Neural progenitor cell (in vitro differentiated cells): ENCODE measurements around the gene SNX14.

Experiments used
- CTCF ChIP-seq: fragments of 200-600 bp; sonication (generic); IDR thresholded peaks from 2 replicates; pipeline ENCODE4 v1.5.1; 2017; ENCODE audit warnings: antibody characterized with exemption, mild to moderate bottlenecking
- EZH2 ChIP-seq: fragments of 200-600 bp; sonication (generic); IDR thresholded peaks from 2 replicates; pipeline ENCODE4 v1.6.1; 2017; ENCODE audit warnings: antibody characterized with exemption, mild to moderate bottlenecking, moderate library complexity

DNA sequence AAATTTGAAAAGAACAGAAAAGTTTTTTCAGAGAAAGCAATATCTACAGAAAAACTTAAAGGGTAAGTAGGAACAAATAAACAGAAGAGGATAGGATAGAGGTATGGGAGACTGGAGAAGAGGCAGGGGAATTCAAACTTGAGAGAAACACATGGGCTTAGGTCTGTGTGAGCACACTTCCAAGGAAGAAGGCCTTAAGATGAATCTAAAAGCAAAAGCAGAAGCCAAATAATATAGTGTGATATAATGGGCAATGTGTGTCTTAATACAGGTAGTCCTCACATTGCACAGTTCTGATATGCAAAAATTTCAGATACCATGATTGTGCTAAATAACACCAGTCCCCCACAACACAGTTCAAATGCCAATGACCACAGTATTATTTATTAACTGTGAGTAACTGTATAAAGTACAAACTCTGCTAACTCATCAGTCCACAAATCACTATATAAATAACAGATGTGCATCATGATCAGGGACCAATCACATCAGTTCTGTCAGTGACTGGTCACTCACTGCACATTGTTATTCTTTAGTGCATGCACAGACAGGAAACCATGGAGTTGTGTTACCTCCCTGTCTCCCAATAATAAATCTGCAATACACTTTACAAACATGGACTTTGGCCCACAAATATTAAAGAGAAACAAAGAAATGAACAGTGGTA lies 18.6 kb downstream of the SNX14 start:
- no peak for TF ChIP-seq CTCF
- TF ChIP-seq EZH2: no peak
